GM21529 (cell line): ENCODE measurements around the gene MSH3.
"Not testable (repeated sequence)": the region's sequence is repeated elsewhere in the genome, so short reads cannot be mapped to it uniquely, and the experiment has no call there.

Experiments used
- ATAC-seq: cut with Tn5 transposase; IDR thresholded peaks from one replicate; pipeline ENCODE4 v1.9.1; 2021; ENCODE audit not compliant: unreplicated experiment

MSH3 gene

GRCh38 chr5:80884929-80885328 is 230.5 kb downstream of the MSH3 start:
- no peak for ATAC-seq

DNA sequence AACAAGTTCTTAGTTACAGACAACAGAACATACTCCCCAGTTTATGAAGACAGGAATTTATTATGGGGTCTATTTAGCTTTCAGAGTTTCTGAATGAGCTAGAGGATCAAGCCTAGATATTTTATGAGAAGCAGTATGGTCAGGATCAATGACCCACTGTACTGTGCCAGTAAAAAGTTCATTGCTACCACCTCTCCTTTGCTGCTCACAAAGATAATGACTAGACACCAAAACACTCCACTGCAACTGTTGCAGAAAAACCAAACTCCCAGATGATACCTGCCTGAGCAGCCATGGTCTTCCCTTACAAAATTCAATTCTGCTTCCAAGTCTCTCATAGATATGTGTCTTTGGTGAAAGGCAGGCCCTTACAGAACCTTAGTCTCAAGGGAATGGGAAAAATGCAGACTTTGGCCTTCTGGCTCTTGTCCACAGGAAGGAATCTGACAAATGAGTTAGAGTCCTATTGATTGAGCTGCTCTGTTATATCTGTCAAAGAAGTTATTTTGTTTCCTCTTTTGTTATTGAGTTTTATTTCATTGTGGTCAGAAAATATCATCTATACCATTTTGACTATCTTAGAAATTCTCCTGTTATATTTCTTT is 231.0 kb downstream of the MSH3 start:
- ATAC-seq = no peak

DNA sequence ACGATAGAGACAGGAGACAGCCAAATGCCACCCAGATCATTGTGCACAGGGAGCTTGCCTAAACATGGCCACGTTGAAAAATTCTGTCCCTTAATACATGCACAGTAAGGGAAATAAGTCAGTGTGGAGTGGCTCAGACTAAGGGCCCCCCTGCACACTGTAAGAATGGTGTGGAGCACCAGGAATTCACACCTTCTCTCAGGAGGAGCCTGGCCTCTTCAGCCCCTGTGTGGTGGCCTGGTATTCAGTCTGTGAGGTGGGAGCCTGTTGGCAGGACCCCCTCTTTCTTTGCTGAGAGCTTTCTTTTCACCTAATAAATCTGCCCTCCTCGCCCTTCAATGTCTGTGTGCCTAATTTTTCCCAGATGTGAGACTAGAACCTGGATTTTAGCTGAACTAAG is 239.6 kb downstream of the MSH3 start:
- no peak for ATAC-seq

- no peak for ATAC-seq
Observed at GRCh38 chr5:80895523-80895922, 241.1 kb downstream of the MSH3 start.

GRCh38 chr5:80902624-80903023 is 248.2 kb downstream of the MSH3 start:
- ATAC-seq = not testable (repeated sequence)

- ATAC-seq = no peak
Observed at GRCh38 chr5:80904533-80905187, 250.2 kb downstream of the MSH3 start.

DNA sequence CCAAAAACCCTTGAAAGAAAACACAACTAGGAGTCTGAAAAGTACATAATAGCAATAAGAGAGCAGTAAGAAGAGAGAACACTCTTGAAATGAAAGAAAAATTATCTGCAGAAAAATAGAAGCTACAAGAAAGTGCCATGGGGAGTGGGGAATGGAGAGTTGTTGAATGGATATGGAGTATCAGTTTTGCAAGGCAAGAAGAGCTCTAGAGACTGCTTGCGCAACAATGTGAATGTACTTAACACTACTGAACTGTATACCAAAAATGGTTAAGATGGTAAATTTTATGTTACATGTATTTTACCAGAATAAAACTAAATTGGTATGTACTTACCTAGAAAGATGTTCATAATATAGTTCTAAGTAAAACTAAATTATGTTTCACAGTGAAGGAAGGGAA is 251.0 kb downstream of the MSH3 start:
- no peak for ATAC-seq

DNA sequence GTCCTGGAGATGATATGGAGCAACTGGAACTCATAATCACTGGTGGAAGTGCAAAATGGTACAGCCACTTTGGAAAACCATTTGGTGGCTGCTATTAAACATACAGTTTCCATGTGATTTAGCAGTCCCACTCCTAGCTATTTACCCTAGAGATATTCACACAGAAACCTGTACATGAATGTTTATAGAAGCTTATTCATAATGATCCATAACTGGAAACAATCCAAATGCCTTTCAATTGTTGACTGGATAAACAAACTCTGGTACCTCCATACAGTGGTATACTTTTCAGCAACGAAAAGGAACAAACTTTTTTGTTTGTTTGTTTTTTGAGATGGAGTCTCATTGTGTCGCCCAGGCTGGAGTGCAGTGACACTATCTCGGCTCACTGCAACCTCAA is 258.0 kb downstream of the MSH3 start:
- ATAC-seq = no peak

GRCh38 chr5:80915716-80916115 is 261.3 kb downstream of the MSH3 start:
- ATAC-seq = no peak

- no peak for ATAC-seq
Observed at GRCh38 chr5:80916676-80917075, 262.2 kb downstream of the MSH3 start.

GRCh38 chr5:80917631-80918030 is 263.2 kb downstream of the MSH3 start:
- no peak for ATAC-seq

GRCh38 chr5:80919678-80920196 is 265.3 kb downstream of the MSH3 start:
- ATAC-seq = no peak

DNA sequence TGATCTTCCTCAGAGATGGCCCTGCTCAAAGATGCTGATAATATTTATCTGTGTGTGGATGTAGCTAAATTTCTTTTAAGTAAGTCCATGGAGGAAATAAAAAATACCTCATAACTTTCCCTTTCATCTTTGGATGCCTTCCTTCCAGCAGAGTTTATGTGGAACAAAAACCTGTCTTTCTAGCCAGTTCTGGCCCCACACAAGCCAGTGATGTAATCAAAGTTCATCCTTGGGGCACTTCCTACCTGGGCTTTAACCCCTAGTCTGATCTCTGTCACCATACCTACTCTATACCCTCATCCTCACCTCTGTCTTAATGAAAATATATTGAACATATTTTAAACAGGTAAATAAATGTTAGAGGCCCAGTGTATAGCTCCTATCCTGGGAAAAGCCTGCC is 265.9 kb downstream of the MSH3 start:
- no peak for ATAC-seq

DNA sequence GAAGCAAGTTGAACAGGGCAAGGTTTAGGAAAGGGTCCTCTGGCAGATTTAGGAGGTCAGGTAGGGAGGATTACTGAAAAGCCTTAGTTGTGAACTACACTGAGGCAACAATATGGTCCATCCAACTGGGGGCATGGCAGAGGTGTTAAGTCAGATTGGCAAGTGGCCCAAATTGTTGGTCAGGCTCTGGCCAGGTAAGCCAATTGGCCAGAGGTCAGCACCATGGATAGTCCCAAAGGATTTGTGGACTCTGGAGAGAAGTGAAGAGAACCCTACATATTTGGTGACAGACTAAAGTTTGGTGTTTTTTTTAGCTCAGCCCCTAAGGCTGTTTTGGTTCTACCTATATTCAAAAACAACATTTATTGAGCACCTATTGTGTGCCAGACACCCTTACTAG is 266.6 kb downstream of the MSH3 start:
- ATAC-seq = no peak

DNA sequence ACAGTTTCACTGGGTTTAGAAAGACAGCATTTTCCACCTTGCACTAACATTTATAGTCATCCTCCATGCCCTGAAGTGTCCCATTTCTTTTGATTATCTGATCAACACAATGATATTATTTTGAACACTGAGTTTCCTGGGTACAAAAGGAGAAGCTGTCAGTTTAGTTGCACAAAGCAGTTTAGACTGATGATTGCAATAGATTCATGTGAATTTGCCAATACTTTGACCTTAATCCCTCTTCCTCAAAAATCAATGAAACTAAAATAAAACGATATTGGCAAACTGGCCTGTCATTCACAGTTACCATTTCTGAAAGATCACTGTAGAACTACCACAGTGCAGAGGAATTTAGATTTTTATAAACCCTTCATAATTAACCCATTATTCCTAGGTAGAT is 271.5 kb downstream of the MSH3 start:
- ATAC-seq = no peak
